SU-DHL-6 (cell line): ENCODE data around the gene FLYWCH1.

Experiments used
- H2AFZ ChIP-seq: fragments of 200-600 bp; sonication (generic); 2 replicates; pipeline ENCODE4 v1.6.1; 2014; ENCODE audit warnings: low read depth, mild to moderate bottlenecking, moderate library complexity, mixed read lengths, antibody characterized with exemption, low read length; ENCODE audit not compliant: severe bottlenecking
- H3F3A ChIP-seq: fragments of 200-600 bp; shearing (Covaris generic); 2 replicates; pipeline ENCODE4 v1.6.0; 2016; ENCODE audit warnings: antibody characterized with exemption, mild to moderate bottlenecking; ENCODE audit not compliant: insufficient read depth
- H3K27ac ChIP-seq: fragments of 200-600 bp; sonication (generic); 2 replicates; pipeline ENCODE4 v1.5.1; 2016; ENCODE audit warnings: low read depth, mild to moderate bottlenecking, low read length, moderate library complexity, mixed read lengths
- H3K27me3 ChIP-seq: fragments of 200-600 bp; sonication (generic), shearing (Covaris generic); 2 replicates; pipeline ENCODE4 v1.6.0; 2014; ENCODE audit warnings: mild to moderate bottlenecking, low read length
- H3K36me3 ChIP-seq: fragments of 200-600 bp; sonication (generic); 2 replicates; pipeline ENCODE4 v1.6.1; 2014; ENCODE audit warnings: mild to moderate bottlenecking, low read length, mixed read lengths
- H3K4me2 ChIP-seq: fragments of 300-600, 200-600 bp; shearing (Covaris generic), sonication (generic); 2 replicates; pipeline ENCODE4 v1.6.0; 2014; ENCODE audit warnings: low read length, low read depth, mild to moderate bottlenecking; ENCODE audit not compliant: poor library complexity, severe bottlenecking
- H3K4me3 ChIP-seq: fragments of 200-600 bp; sonication (generic); 2 replicates; pipeline ENCODE4 v1.5.1; 2014; ENCODE audit warnings: antibody characterized with exemption, low read length, mild to moderate bottlenecking, mixed read lengths; ENCODE audit not compliant: insufficient read depth, poor library complexity, severe bottlenecking
- H3K79me2 ChIP-seq: fragments of 200-600 bp; sonication (generic); 2 replicates; pipeline ENCODE4 v1.6.1; 2014; ENCODE audit warnings: mild to moderate bottlenecking, low read length, moderate library complexity; ENCODE audit not compliant: insufficient read depth
- H3K9ac ChIP-seq: fragments of 200-600 bp; sonication (generic); 2 replicates; pipeline ENCODE4 v1.7.0; 2014; ENCODE audit warnings: mild to moderate bottlenecking, low read length
- H3K9me2 ChIP-seq: fragments of 200-600 bp; sonication (generic); replicated peaks from 2 replicates; pipeline ENCODE4 v1.6.1; 2014; ENCODE audit warnings: low read length; ENCODE audit not compliant: insufficient read depth
- H3K9me3 ChIP-seq: fragments of 200-600 bp; sonication (generic); 2 replicates; pipeline ENCODE4 v1.6.1; 2014; ENCODE audit warnings: low read length, mixed read lengths; ENCODE audit not compliant: insufficient read depth
- H4K20me1 ChIP-seq: fragments of 200-600 bp; sonication (generic); 2 replicates; pipeline ENCODE4 v1.6.1; 2014; ENCODE audit warnings: low read depth, mild to moderate bottlenecking, antibody characterized with exemption, low read length, moderate library complexity, mixed read lengths
- CTCF ChIP-seq: fragments of 200-600 bp; sonication (generic); IDR thresholded peaks from one replicate; pipeline ENCODE4 v1.5.1; 2017; ENCODE audit warnings: antibody characterized with exemption, mild to moderate bottlenecking, low read length, moderate library complexity; ENCODE audit not compliant: insufficient read depth, poor library complexity, severe bottlenecking
- EZH2phosphoT487 ChIP-seq: fragments of 200-600 bp; sonication (generic), shearing (Covaris generic); conservative IDR thresholded peaks from 2 replicates; pipeline ENCODE4 v1.6.1; 2018; ENCODE audit warnings: mild to moderate bottlenecking, antibody characterized with exemption, low read length, moderate library complexity, mixed read lengths

The FLYWCH1 gene

GRCh38 chr16:2953706-2954627, 42.2 kb downstream of the FLYWCH1 start:
- H3K36me3 ChIP-seq, result no peaks in the 10 kb centered on the region
- no peak overlapping the region for H2AFZ ChIP-seq
- peak overlapping the region; percentile 15 for H3K4me2 ChIP-seq
- peaks cover 10% of the 10 kb centered on the region for H3F3A ChIP-seq
- peak overlapping the region; percentile 16; the same call in 1 of the 2 replicates for H3K9ac ChIP-seq
- TF ChIP-seq CTCF (no peak), EZH2phosphoT487 (no peak)
- peak overlapping the region; percentile 5 for H3K4me3 ChIP-seq
- no peaks in the 10 kb centered on the region for H3K9me3 ChIP-seq
- H3K9me2 ChIP-seq, result no peaks in the 10 kb centered on the region
- H3K27me3 ChIP-seq, result no peaks in the 10 kb centered on the region
- no peaks in the 10 kb centered on the region for H4K20me1 ChIP-seq
- H3K27ac ChIP-seq, result peak overlapping the region; percentile 54
- H3K79me2 ChIP-seq, result no peaks in the 10 kb centered on the region

GRCh38 chr16:2954656-2955381, 43.1 kb downstream of the FLYWCH1 start:
- no peak overlapping the region for H3K9ac ChIP-seq
- H3K27ac ChIP-seq, result peak overlapping the region; percentile 54; the same call in 1 of the 2 replicates
- H3K9me3 ChIP-seq, result no peaks in the 10 kb centered on the region
- TF ChIP-seq EZH2phosphoT487 (no peak), CTCF (no peak)
- no peaks in the 10 kb centered on the region for H3K9me2 ChIP-seq
- peaks cover 12% of the 10 kb centered on the region for H3F3A ChIP-seq
- H3K79me2 ChIP-seq, result no peaks in the 10 kb centered on the region
- no peaks in the 10 kb centered on the region for H4K20me1 ChIP-seq
- no peaks in the 10 kb centered on the region for H3K36me3 ChIP-seq
- no peak overlapping the region for H3K4me3 ChIP-seq
- no peaks in the 10 kb centered on the region for H3K27me3 ChIP-seq
- no peak overlapping the region for H3K4me2 ChIP-seq
- H2AFZ ChIP-seq, result no peak overlapping the region

GRCh38 chr16:2955438-2955778, 43.7 kb downstream of the FLYWCH1 start:
- no peak overlapping the region for H2AFZ ChIP-seq
- H3K4me2 ChIP-seq, result no peak overlapping the region
- H3K79me2 ChIP-seq, result no peaks in the 10 kb centered on the region
- H3K9ac ChIP-seq, result no peak overlapping the region
- H3K9me3 ChIP-seq, result no peaks in the 10 kb centered on the region
- H3K27ac ChIP-seq, result no peak overlapping the region
- H3K9me2 ChIP-seq, result no peaks in the 10 kb centered on the region
- no peak for TF ChIP-seq EZH2phosphoT487
- no peak for TF ChIP-seq CTCF
- no peaks in the 10 kb centered on the region for H4K20me1 ChIP-seq
- no peaks in the 10 kb centered on the region for H3K27me3 ChIP-seq
- H3K4me3 ChIP-seq, result no peak overlapping the region
- H3K36me3 ChIP-seq, result no peaks in the 10 kb centered on the region
- peaks cover 12% of the 10 kb centered on the region for H3F3A ChIP-seq
